Hepatocyte (in vitro differentiated cells): ENCODE measurements around the gene DSCAML1. TPM values are rescaled to one million over a fixed set of nuclear protein-coding genes. Genes with fewer than 3 reads are reported as not detected.

ENCODE experiments used
- DNase-seq: peaks from one replicate; pipeline ENCODE4 v3.0.0-alpha.2; 2016; ENCODE audit warnings: low spot score
- H2AFZ ChIP-seq: fragments of 200-600 bp; sonication (generic); 2 replicates; pipeline ENCODE4 v1.6.0; 2016; ENCODE audit warnings: antibody characterized with exemption, mild to moderate bottlenecking
- H3K27ac ChIP-seq: fragments of 200-600 bp; sonication (generic); 2 replicates; pipeline ENCODE4 v1.5.1; 2016; ENCODE audit warnings: mild to moderate bottlenecking
- H3K27me3 ChIP-seq: fragments of 200-600 bp; sonication (generic); 2 replicates; pipeline ENCODE4 v1.6.1; 2016
- H3K36me3 ChIP-seq: fragments of 200-600 bp; sonication (generic); replicated peaks from 2 replicates; pipeline ENCODE4 v1.5.1; 2016; ENCODE audit warnings: low read depth; ENCODE audit not compliant: insufficient read depth
- H3K4me1 ChIP-seq: fragments of 200-600 bp; sonication (generic); 2 replicates; pipeline ENCODE4 v1.5.1; 2016; ENCODE audit warnings: mild to moderate bottlenecking, moderate library complexity; ENCODE audit not compliant: insufficient read depth
- H3K4me2 ChIP-seq: fragments of 200-600 bp; sonication (generic); 2 replicates; pipeline ENCODE4 v1.6.0; 2016
- H3K4me3 ChIP-seq: fragments of 200-600 bp; sonication (generic); 2 replicates; pipeline ENCODE4 v1.5.1; 2016; ENCODE audit warnings: mild to moderate bottlenecking
- H3K79me2 ChIP-seq: fragments of 200-600 bp; sonication (generic); 2 replicates; pipeline ENCODE4 v1.6.0; 2017; ENCODE audit warnings: mild to moderate bottlenecking
- H3K9me2 ChIP-seq: fragments of 200-600 bp; sonication (generic); replicated peaks from 2 replicates; pipeline ENCODE4 v1.6.0; 2017; ENCODE audit warnings: mild to moderate bottlenecking; ENCODE audit not compliant: insufficient read depth
- H3K9me3 ChIP-seq: fragments of 200-600 bp; sonication (generic); 2 replicates; pipeline ENCODE4 v1.5.1; 2016; ENCODE audit warnings: low read depth, mild to moderate bottlenecking
- H4K20me1 ChIP-seq: fragments of 200-600 bp; sonication (generic); 2 replicates; pipeline ENCODE4 v1.6.0; 2016; ENCODE audit warnings: mild to moderate bottlenecking; ENCODE audit not compliant: insufficient read depth, poor library complexity, severe bottlenecking
- CTCF ChIP-seq: fragments of 200-600 bp; sonication (generic); IDR thresholded peaks from 2 replicates; pipeline ENCODE4 v1.5.1; 2016; ENCODE audit warnings: antibody characterized with exemption, mild to moderate bottlenecking; ENCODE audit not compliant: poor library complexity
- EZH2 ChIP-seq: fragments of 200-600 bp; sonication (generic); IDR thresholded peaks from 2 replicates; pipeline ENCODE4 v1.6.1; 2016; ENCODE audit warnings: antibody characterized with exemption, mild to moderate bottlenecking, borderline replicate concordance
- EZH2phosphoT487 ChIP-seq: fragments of 200-600 bp; sonication (generic); IDR thresholded peaks from one replicate; pipeline ENCODE4 v1.6.1; 2018; ENCODE audit warnings: antibody characterized with exemption, mild to moderate bottlenecking, low read depth, moderate library complexity; ENCODE audit not compliant: unreplicated experiment, severe bottlenecking
- WGBS: methylation state at CpG from one replicate; pipeline ENCODE4 v1.1.6; 2016; ENCODE audit warnings: low lambda C conversion rate; ENCODE audit errors: missing lambda C conversion rate; 5-methylcytosine and 5-hydroxymethylcytosine counted together
- polyA plus RNA-seq: library from polyadenylated mRNA; unstranded; fragments of >200 nt; fragmentation: Nextera tagmentation; extraction: Ambion mirVana; gene quantifications from 2 replicates; pipeline ENCODE4 v1.2.1, GENCODE V29; 2016
- total RNA-seq: library from RNA; depleted of rRNA; stranded (reverse); fragments of >200 nt; gene quantifications from 2 replicates; pipeline ENCODE4 v1.2.3, GENCODE V29; 2014

The DSCAML1 gene
- total and polyA plus RNA-seq, 2 experiments from 2014 or later: 0.46 to 2.6 TPM

GRCh38 chr11:117570701-117571100 is 226.3 kb downstream of the DSCAML1 start:
- Histone ChIP-seq H3K4me2 (no peak overlapping the region), H3K27ac (no peak overlapping the region), H2AFZ (no peak overlapping the region), H3K9me3 (no peaks in the 10 kb centered on the region), H3K4me3 (no peak overlapping the region), H3K36me3 (no peaks in the 10 kb centered on the region), H3K27me3 (no peaks in the 10 kb centered on the region), H4K20me1 (no peaks in the 10 kb centered on the region), H3K9me2 (no peaks in the 10 kb centered on the region), H3K4me1 (no peaks in the 10 kb centered on the region), H3K79me2 (no peaks in the 10 kb centered on the region)
- no peak for DNase-seq
- no peak for TF ChIP-seq CTCF
- no peak for TF ChIP-seq EZH2
- no peak for TF ChIP-seq EZH2phosphoT487
- WGBS: 64% methylated on average over 5 of the region's 5 CpGs

DNA sequence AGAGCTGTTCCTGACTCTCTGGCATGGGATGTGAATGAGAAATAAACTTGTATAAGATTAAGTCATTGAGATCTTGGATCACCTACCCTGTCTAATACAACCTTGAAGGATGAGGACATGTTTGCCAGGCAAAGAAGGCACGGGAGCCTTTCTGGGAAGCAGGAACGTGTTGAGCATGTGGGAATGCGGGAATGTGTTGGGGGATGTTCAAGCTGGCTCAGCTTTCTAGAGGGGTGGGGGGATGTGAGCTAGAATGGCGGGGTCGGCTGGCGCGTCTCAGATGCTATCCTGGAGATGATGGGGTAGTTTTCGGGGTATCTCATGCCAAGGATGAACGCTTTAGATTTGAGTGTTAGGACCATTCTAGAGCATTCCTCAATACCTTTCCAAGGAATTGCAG is 227.1 kb downstream of the DSCAML1 start:
- no peaks in the 10 kb centered on the region for H3K36me3 ChIP-seq
- H2AFZ ChIP-seq: no peak overlapping the region
- no peaks in the 10 kb centered on the region for H3K27me3 ChIP-seq
- no peak for TF ChIP-seq EZH2
- no peak for TF ChIP-seq CTCF
- no peak for TF ChIP-seq EZH2phosphoT487
- H3K79me2 ChIP-seq: no peaks in the 10 kb centered on the region
- no peaks in the 10 kb centered on the region for H3K4me1 ChIP-seq
- H3K9me3 ChIP-seq: no peaks in the 10 kb centered on the region
- H3K4me3 ChIP-seq: no peak overlapping the region
- no peak for DNase-seq
- no peaks in the 10 kb centered on the region for H3K9me2 ChIP-seq
- WGBS: 90% methylated on average over 9 of the region's 9 CpGs
- no peaks in the 10 kb centered on the region for H4K20me1 ChIP-seq
- H3K27ac ChIP-seq: no peak overlapping the region
- no peak overlapping the region for H3K4me2 ChIP-seq

DNA sequence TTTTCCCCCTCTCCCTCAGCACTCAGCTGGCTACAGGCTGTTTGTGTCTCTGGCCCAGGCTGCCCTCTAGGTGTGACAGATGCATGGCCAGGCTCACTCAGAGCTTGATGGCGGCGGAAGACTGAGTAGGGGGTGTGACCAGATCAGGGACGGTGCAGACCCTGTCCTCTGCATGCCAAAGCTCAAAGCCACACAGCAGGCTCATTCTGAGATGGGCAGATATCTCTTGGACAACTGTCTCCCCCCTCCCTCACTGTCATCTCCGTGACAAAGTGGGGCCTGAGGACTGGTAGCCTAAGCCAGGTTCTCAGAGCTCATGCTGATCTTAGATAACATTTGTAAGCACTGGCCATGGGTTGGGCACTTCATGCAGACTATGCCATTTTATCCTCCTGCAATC is 231.3 kb downstream of the DSCAML1 start:
- H3K27ac ChIP-seq: no peak overlapping the region
- no peaks in the 10 kb centered on the region for H3K9me2 ChIP-seq
- peaks cover 12% of the 10 kb centered on the region for H3K27me3 ChIP-seq
- H3K4me3 ChIP-seq: no peak overlapping the region
- H2AFZ ChIP-seq: no peak overlapping the region
- no peaks in the 10 kb centered on the region for H4K20me1 ChIP-seq
- no peak overlapping the region for H3K4me2 ChIP-seq
- 30% methylated on average over 4 of the region's 4 CpGs for WGBS
- TF ChIP-seq EZH2phosphoT487 (no peak), EZH2 (no peak), CTCF (no peak)
- H3K79me2 ChIP-seq: no peaks in the 10 kb centered on the region
- no peaks in the 10 kb centered on the region for H3K9me3 ChIP-seq
- DNase-seq: no peak
- H3K4me1 ChIP-seq: no peaks in the 10 kb centered on the region
- no peaks in the 10 kb centered on the region for H3K36me3 ChIP-seq

GRCh38 chr11:117564321-117564720 is 232.7 kb downstream of the DSCAML1 start:
- H4K20me1 ChIP-seq: no peaks in the 10 kb centered on the region
- H3K36me3 ChIP-seq: no peaks in the 10 kb centered on the region
- H3K27ac ChIP-seq: no peak overlapping the region
- no peak overlapping the region for H3K4me2 ChIP-seq
- 77% methylated on average over 4 of the region's 4 CpGs for WGBS
- no peak overlapping the region for H2AFZ ChIP-seq
- no peaks in the 10 kb centered on the region for H3K9me3 ChIP-seq
- H3K9me2 ChIP-seq: no peaks in the 10 kb centered on the region
- no peak overlapping the region for H3K4me3 ChIP-seq
- DNase-seq: no peak
- no peaks in the 10 kb centered on the region for H3K4me1 ChIP-seq
- no peak for TF ChIP-seq EZH2
- TF ChIP-seq CTCF: no peak
- TF ChIP-seq EZH2phosphoT487: no peak
- no peaks in the 10 kb centered on the region for H3K79me2 ChIP-seq
- H3K27me3 ChIP-seq: peaks cover 14% of the 10 kb centered on the region
